Endodermal cell (in vitro differentiated cells): ENCODE data around the gene ADI1. TPM values are rescaled to one million over a fixed set of nuclear protein-coding genes. Genes with fewer than 3 reads are reported as not detected.

ENCODE experiments used
- DNase-seq: peaks from one replicate; pipeline ENCODE4 v3.0.0-alpha.2; 2017
- H3K27ac ChIP-seq: 2 replicates; pipeline ENCODE4 v1.5.1; 2013; ENCODE audit warnings: mild to moderate bottlenecking, low read depth, low read length, moderate library complexity
- H3K27me3 ChIP-seq: 2 replicates; pipeline ENCODE4 v1.6.1; 2013; ENCODE audit warnings: mild to moderate bottlenecking, low read length, moderate library complexity; ENCODE audit not compliant: insufficient read depth, control insufficient read depth, poor library complexity, severe bottlenecking
- H3K36me3 ChIP-seq: 2 replicates; pipeline ENCODE4 v1.7.0; 2013; ENCODE audit warnings: mild to moderate bottlenecking, low read length, moderate library complexity; ENCODE audit not compliant: control insufficient read depth, insufficient read depth
- H3K4me1 ChIP-seq: one replicate; pipeline ENCODE4 v1.7.0; 2013; ENCODE audit warnings: low read length; ENCODE audit not compliant: control insufficient read depth, insufficient read depth
- H3K4me3 ChIP-seq: 2 replicates; pipeline ENCODE4 v1.5.1; 2013; ENCODE audit warnings: mild to moderate bottlenecking, low read length, moderate library complexity
- H3K9ac ChIP-seq: 2 replicates; pipeline ENCODE4 v1.6.1; 2013; ENCODE audit warnings: mild to moderate bottlenecking, low read length, moderate library complexity; ENCODE audit not compliant: poor library complexity, severe bottlenecking; ENCODE audit errors: extremely low read depth
- H3K9me3 ChIP-seq: 2 replicates; pipeline ENCODE4 v1.6.1; 2013; ENCODE audit warnings: mild to moderate bottlenecking, low read length, moderate library complexity; ENCODE audit not compliant: control insufficient read depth
- H3K27ac Mint-ChIP-seq: 2 replicates; pipeline ENCODE4 v1.8.0; 2020; ENCODE audit warnings: mixed read lengths
- H3K27me3 Mint-ChIP-seq: 2 replicates; pipeline ENCODE4 v1.8.0; 2021; ENCODE audit warnings: mild to moderate bottlenecking, mixed read lengths; ENCODE audit not compliant: insufficient read depth
- H3K36me3 Mint-ChIP-seq: 2 replicates; pipeline ENCODE4 v1.8.0; 2020; ENCODE audit warnings: low read depth, mixed read lengths
- H3K4me1 Mint-ChIP-seq: 2 replicates; pipeline ENCODE4 v1.8.0; 2020; ENCODE audit warnings: mixed read lengths
- H3K4me3 Mint-ChIP-seq: 2 replicates; pipeline ENCODE4 v1.8.0; 2020; ENCODE audit warnings: mild to moderate bottlenecking, moderate library complexity, mixed read lengths
- H3K9me3 Mint-ChIP-seq: 2 replicates; pipeline ENCODE4 v1.8.0; 2020; ENCODE audit warnings: mild to moderate bottlenecking, mixed read lengths
- WGBS, 2 experiments: methylation state at CpG; one replicate each; pipeline versions ENCODE4 v1.1.5 to v1.1.7; 2013; ENCODE audit warnings: missing lambda C conversion rate in 2 of 2, mixed read lengths in 1 of 2; ENCODE audit not compliant: insufficient coverage in 1 of 2, insufficient read length in 1 of 2; 5-methylcytosine and 5-hydroxymethylcytosine counted together
- total RNA-seq, 2 donors: library from RNA; stranded (reverse); fragmentation: NEBNext Ultra II Directional in 1 of 2; extraction: Animal tissue kit (Norgen Biotek cat#: 25700) in 1 of 2; gene quantifications; 2 replicates in 1 of 2; 3 replicates in 1 of 2; pipeline ENCODE4 v1.2.1, GENCODE V29; 2021
- TF ChIP-seq, protein P1 (sequence below): fragments of 200-600 bp; sonication (generic); conservative IDR thresholded peaks from 2 replicates; pipeline ENCODE4 v1.5.0; 2021; ENCODE audit warnings: antibody characterized with exemption, mild to moderate bottlenecking

The ADI1 gene
- total RNA-seq, 2 donors from 2014 or later, result 27.1 to 40.1 TPM

- H3K9ac ChIP-seq, result peak overlapping the region; percentile 42
- H3K27me3 ChIP-seq, result no peaks in the 10 kb centered on the region
- Mint-ChIP-seq H3K9me3 (no peaks in the 10 kb centered on the region), H3K27me3 (no peaks in the 10 kb centered on the region), H3K4me3 (peak overlapping the region; percentile 22), H3K36me3 (peaks cover 23% of the 10 kb centered on the region), H3K4me1 (peaks cover 13% of the 10 kb centered on the region), H3K27ac (peak overlapping the region; percentile 84)
- H3K9me3 ChIP-seq, result peaks cover 4% of the 10 kb centered on the region
- no peak overlapping the region for H3K4me3 ChIP-seq
- DNase-seq, result peak; percentile 86
- H3K36me3 ChIP-seq, result peaks cover 18% of the 10 kb centered on the region
- H3K4me1 ChIP-seq, result no peaks in the 10 kb centered on the region
- H3K27ac ChIP-seq, result peak overlapping the region; percentile 14
- WGBS, 2 experiments, result 67 to 83% methylated on average over 3 to 16 of the region's 16 CpGs
- TF ChIP-seq, protein P1, sequence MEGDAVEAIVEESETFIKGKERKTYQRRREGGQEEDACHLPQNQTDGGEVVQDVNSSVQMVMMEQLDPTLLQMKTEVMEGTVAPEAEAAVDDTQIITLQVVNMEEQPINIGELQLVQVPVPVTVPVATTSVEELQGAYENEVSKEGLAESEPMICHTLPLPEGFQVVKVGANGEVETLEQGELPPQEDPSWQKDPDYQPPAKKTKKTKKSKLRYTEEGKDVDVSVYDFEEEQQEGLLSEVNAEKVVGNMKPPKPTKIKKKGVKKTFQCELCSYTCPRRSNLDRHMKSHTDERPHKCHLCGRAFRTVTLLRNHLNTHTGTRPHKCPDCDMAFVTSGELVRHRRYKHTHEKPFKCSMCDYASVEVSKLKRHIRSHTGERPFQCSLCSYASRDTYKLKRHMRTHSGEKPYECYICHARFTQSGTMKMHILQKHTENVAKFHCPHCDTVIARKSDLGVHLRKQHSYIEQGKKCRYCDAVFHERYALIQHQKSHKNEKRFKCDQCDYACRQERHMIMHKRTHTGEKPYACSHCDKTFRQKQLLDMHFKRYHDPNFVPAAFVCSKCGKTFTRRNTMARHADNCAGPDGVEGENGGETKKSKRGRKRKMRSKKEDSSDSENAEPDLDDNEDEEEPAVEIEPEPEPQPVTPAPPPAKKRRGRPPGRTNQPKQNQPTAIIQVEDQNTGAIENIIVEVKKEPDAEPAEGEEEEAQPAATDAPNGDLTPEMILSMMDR, result peak; percentile 72
Observed at GRCh38 chr2:3536682-3537632, 17.6 kb upstream of the ADI1 start.

DNA sequence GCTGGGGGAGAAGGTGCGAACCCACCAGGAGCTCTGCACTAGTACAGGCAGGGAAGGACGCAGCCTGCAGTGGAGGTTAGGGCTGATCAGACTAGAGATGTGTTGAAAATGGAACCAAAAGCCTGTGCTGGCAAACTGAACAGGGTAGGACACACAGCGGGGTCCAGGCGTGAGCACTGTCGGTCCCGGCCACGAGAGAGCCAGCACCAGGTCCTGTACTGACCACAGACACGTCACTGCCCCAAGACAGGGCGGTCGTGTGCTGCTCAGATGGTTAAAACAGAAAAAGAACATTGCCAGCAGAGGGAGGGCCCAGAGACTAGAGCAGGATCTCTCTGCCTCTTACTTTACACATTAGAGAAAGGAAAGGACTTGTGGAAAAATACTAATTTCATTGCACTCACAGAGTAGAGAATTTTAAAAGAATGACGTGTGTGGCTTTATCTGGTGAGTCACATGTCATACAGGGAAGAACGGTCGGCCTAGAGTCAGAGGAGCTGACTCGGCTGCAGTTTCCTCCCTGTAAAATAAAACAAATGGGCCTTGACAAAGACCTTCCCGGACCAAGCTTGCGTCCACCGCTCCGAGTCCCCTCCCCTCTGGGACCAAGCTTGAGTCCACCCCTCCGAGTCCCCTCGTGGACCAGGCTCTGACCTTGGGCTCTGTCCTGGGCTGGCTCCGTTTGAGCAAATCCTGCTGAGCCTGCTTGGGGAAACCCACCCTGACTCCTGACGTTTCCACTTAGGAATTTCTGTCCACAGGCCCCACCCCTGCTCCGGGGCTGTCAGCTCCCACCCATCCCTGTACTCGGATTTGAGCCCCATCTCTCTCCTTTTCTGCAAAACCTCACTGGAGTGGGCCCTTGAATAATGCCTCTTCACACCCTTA, 16.7 kb upstream of the ADI1 start:
- Mint-ChIP-seq H3K4me3 (peak overlapping the region; percentile 22), H3K4me1 (peaks cover 13% of the 10 kb centered on the region), H3K9me3 (no peaks in the 10 kb centered on the region), H3K27me3 (no peaks in the 10 kb centered on the region), H3K36me3 (peaks cover 14% of the 10 kb centered on the region), H3K27ac (peak overlapping the region; percentile 84)
- no peak overlapping the region for H3K4me3 ChIP-seq
- peak overlapping the region; percentile 42 for H3K9ac ChIP-seq
- H3K27ac ChIP-seq, result peak overlapping the region; percentile 14
- DNase-seq, result peak; percentile 63
- H3K9me3 ChIP-seq, result peaks cover 4% of the 10 kb centered on the region
- WGBS, 2 experiments, result 77 to 79% methylated on average over 19 to 24 of the region's 24 CpGs
- H3K27me3 ChIP-seq, result no peaks in the 10 kb centered on the region
- no peaks in the 10 kb centered on the region for H3K4me1 ChIP-seq
- TF ChIP-seq, protein P1, result peak; percentile 39
- peaks cover 11% of the 10 kb centered on the region for H3K36me3 ChIP-seq

GRCh38 chr2:3535467-3535793, 16.1 kb upstream of the ADI1 start:
- Mint-ChIP-seq H3K9me3 (no peaks in the 10 kb centered on the region), H3K27me3 (no peaks in the 10 kb centered on the region), H3K4me1 (peaks cover 13% of the 10 kb centered on the region), H3K27ac (peak overlapping the region; percentile 84), H3K36me3 (peaks cover 9% of the 10 kb centered on the region), H3K4me3 (no peak overlapping the region)
- DNase-seq, result peak; percentile 24
- H3K4me3 ChIP-seq, result no peak overlapping the region
- peaks cover 4% of the 10 kb centered on the region for H3K9me3 ChIP-seq
- H3K4me1 ChIP-seq, result no peaks in the 10 kb centered on the region
- TF ChIP-seq, protein P1, result no peak
- no peak overlapping the region for H3K27ac ChIP-seq
- peaks cover 11% of the 10 kb centered on the region for H3K36me3 ChIP-seq
- H3K9ac ChIP-seq, result no peak overlapping the region
- no peaks in the 10 kb centered on the region for H3K27me3 ChIP-seq
- 83 to 86% methylated on average over 4 to 5 of the region's 5 CpGs for WGBS, 2 experiments
